MM.1S (cell line): ENCODE data around the gene CAMK1.

Source experiments
- DNase-seq: peaks from one replicate; pipeline ENCODE4 v3.0.0-alpha.2; 2015
- H2AFZ ChIP-seq: fragments of 300-600 bp; sonication (generic); 2 replicates; pipeline ENCODE4 v1.6.0; 2016; ENCODE audit warnings: antibody characterized with exemption, low read length
- H3F3A ChIP-seq: fragments of 300-600 bp; sonication (generic); 2 replicates; pipeline ENCODE4 v1.6.1; 2016; ENCODE audit warnings: mild to moderate bottlenecking, antibody characterized with exemption, low read length, moderate library complexity, mixed read lengths; ENCODE audit not compliant: insufficient read depth
- H3K27ac ChIP-seq: fragments of 300-600 bp; sonication (generic); 2 replicates; pipeline ENCODE4 v1.5.1; 2016; ENCODE audit warnings: mild to moderate bottlenecking, low read length
- H3K27me3 ChIP-seq: fragments of 300-600 bp; sonication (generic); replicated peaks from 2 replicates; pipeline ENCODE4 v1.6.0; 2016; ENCODE audit warnings: low read length; ENCODE audit not compliant: insufficient read depth
- H3K36me3 ChIP-seq: fragments of 300-600 bp; sonication (generic); replicated peaks from 2 replicates; pipeline ENCODE4 v1.6.1; 2016; ENCODE audit warnings: mild to moderate bottlenecking, low read length, mixed read lengths; ENCODE audit not compliant: insufficient read depth
- H3K4me1 ChIP-seq: fragments of 300-600 bp; sonication (generic); 2 replicates; pipeline ENCODE4 v1.6.1; 2016; ENCODE audit warnings: low read length, mixed read lengths
- H3K4me2 ChIP-seq: fragments of 300-600 bp; sonication (generic); 2 replicates; pipeline ENCODE4 v1.6.0; 2016; ENCODE audit warnings: low read depth, low read length
- H3K4me3 ChIP-seq: fragments of 300-600 bp; sonication (generic); 2 replicates; pipeline ENCODE4 v1.5.1; 2016; ENCODE audit warnings: low read length, mixed read lengths
- H3K79me2 ChIP-seq: fragments of 300-600 bp; sonication (generic); 2 replicates; pipeline ENCODE4 v1.6.1; 2016; ENCODE audit warnings: mixed run types, low read length, mixed read lengths
- H3K9ac ChIP-seq: fragments of 300-600 bp; sonication (generic); 2 replicates; pipeline ENCODE4 v1.6.1; 2016; ENCODE audit warnings: low read length, mixed read lengths
- H3K9me2 ChIP-seq: fragments of 300-600 bp; sonication (generic); replicated peaks from 2 replicates; pipeline ENCODE4 v1.6.1; 2016; ENCODE audit warnings: mild to moderate bottlenecking, low read length, mixed read lengths; ENCODE audit not compliant: insufficient read depth
- H3K9me3 ChIP-seq: fragments of 300-600 bp; sonication (generic); replicated peaks from 2 replicates; pipeline ENCODE4 v1.6.1; 2016; ENCODE audit warnings: mild to moderate bottlenecking, low read length, mixed read lengths; ENCODE audit not compliant: insufficient read depth
- H4K20me1 ChIP-seq: fragments of 300-600 bp; sonication (generic); 2 replicates; pipeline ENCODE4 v1.6.1; 2016; ENCODE audit warnings: mild to moderate bottlenecking, low read length, moderate library complexity, mixed read lengths; ENCODE audit not compliant: insufficient read depth
- EZH2 ChIP-seq: fragments of 300-600 bp; sonication (generic); optimal IDR thresholded peaks from 2 replicates; pipeline ENCODE3; 2017; ENCODE audit warnings: low read depth, mild to moderate bottlenecking, antibody characterized with exemption, low read length, mixed read lengths
- EZH2phosphoT487 ChIP-seq: fragments of 300-600 bp; sonication (generic); IDR thresholded peaks from 2 replicates; pipeline ENCODE4 v1.6.1; 2018; ENCODE audit warnings: antibody characterized with exemption, low read length
- TF ChIP-seq, protein P1 (sequence below): fragments of 300-600 bp; sonication (generic); IDR thresholded peaks from 2 replicates; pipeline ENCODE4 v1.5.1; 2016; ENCODE audit warnings: antibody characterized with exemption, low read length, mixed read lengths

Gene CAMK1

DNA sequence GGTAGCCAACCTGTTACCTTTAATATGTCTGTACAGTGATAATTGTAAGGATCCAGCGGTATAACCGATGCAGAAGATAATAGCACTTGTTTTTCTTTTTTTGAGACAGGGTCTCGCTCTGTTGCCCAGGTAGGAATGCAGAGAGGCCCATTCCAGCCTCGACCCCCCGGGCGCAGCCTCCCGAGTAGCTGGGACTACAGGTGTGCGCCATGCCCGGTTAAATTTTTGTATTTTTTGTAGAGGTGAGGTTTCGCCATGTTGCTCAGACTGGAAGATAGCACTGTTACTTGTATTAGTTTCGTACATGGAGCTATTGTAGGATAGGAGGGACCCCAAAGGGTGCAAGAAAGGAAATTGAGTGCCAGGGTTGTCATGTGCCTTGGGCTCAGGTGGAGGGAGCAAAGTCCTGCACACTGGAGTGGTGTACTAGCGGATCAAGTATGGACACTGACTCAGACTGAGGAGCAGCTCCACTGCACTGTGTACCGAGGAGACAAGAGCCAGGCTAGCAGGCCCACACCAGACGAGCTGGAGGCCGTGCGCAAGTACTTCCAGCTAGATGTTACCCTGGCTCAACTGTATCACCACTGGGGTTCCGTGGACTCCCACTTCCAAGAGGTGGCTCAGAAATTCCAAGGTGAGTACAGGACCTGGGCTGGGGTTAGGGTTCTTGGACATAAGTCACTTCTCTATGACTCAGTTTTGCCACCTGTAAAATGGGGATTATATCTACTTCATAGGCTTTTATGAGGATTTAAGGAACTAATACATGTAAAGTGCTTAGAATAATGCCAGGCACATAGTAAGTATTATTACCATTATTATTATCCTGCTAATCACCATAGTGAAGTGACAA is 19.0 kb downstream of the CAMK1 start:
- H3K4me3 ChIP-seq = peak overlapping the region; percentile 96
- H3K36me3 ChIP-seq = peaks cover 3% of the 10 kb centered on the region
- H3K4me2 ChIP-seq = peak overlapping the region; percentile 99

DNA sequence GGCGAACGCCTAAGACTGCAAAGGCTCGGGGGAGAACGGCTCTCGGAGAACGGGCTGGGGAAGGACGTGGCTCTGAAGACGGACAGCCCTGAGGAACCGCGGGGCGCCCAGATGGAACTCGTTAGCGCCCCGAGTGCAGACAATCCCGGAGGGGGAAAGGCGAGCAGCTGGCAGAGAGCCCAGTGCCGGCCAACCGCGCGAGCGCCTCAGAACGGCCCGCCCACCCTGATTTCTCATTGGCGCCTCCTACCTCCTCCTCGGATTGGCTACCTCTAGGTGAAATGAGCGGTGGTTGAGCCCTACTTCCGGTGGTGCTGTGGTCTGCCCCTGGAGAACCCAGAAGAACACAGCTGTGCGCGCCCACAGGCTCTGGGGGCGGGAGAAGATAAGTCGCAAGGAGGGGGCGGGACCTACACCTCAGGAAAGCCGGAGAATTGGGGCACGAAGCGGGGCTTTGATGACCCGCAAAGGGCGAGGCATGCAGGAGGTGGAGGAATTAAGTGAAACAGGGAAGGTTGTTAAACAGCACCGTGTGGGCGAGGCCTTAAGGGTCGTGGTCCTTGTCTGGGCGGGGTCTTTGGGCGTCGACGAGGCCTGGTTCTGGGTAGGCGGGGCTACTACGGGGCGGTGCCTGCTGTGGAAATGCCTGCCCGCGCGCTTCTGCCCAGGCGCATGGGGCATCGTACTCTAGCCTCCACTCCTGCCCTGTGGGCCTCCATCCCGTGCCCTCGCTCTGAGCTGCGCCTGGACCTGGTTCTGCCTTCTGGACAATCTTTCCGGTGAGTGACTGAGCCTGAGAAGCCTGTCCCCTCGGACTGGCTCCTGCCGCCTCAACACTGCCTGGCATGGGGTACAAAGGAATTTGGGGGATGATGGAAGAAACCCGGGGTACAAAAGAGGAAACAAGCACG is 19.8 kb downstream of the CAMK1 start, which contains the start of gene OGG1:
Gene OGG1, plus strand, starts transcription at position 308 of the 911 bp plus-strand sequence. Its CDS starts 335 bp downstream, at position 643.
- peak within 1 kb of the TSS; percentile 99 for H3K4me2 ChIP-seq
- peak within 1 kb of the TSS; percentile 96 for H3K4me3 ChIP-seq
- H3K9me3 ChIP-seq = no peaks in the 10 kb centered on the region
- peak within 1 kb of the TSS; percentile 99 for H2AFZ ChIP-seq
- H3K27ac ChIP-seq = peak within 1 kb of the TSS; percentile 83
- H3K9ac ChIP-seq = peak within 1 kb of the TSS; percentile 77
- no peaks in the 10 kb centered on the region for H4K20me1 ChIP-seq
- H3K4me1 ChIP-seq = peaks cover 6% of the 10 kb centered on the region
- H3K36me3 ChIP-seq = peaks cover 3% of the 10 kb centered on the region
- H3K9me2 ChIP-seq = no peaks in the 10 kb centered on the region
- no peaks in the 10 kb centered on the region for H3K27me3 ChIP-seq
- peak; percentile 99 for DNase-seq
- peaks cover 18% of the 10 kb centered on the region for H3F3A ChIP-seq
- H3K79me2 ChIP-seq = peaks cover 20% of the 10 kb centered on the region
- TF ChIP-seq EZH2 = no peak

More for the DNA sequence above, 19.0 kb downstream of the CAMK1 start:
- Histone ChIP-seq H3K4me1 (peaks cover 6% of the 10 kb centered on the region), H3K27ac (peak overlapping the region; percentile 83; the same call in 1 of the 2 replicates), H3K9me2 (no peaks in the 10 kb centered on the region), H2AFZ (peak overlapping the region; percentile 99), H3K27me3 (no peaks in the 10 kb centered on the region), H3K9ac (peak overlapping the region; percentile 77), H3K9me3 (no peaks in the 10 kb centered on the region), H3F3A (peaks cover 18% of the 10 kb centered on the region), H3K79me2 (peaks cover 20% of the 10 kb centered on the region), H4K20me1 (no peaks in the 10 kb centered on the region)
- TF ChIP-seq, protein P1, sequence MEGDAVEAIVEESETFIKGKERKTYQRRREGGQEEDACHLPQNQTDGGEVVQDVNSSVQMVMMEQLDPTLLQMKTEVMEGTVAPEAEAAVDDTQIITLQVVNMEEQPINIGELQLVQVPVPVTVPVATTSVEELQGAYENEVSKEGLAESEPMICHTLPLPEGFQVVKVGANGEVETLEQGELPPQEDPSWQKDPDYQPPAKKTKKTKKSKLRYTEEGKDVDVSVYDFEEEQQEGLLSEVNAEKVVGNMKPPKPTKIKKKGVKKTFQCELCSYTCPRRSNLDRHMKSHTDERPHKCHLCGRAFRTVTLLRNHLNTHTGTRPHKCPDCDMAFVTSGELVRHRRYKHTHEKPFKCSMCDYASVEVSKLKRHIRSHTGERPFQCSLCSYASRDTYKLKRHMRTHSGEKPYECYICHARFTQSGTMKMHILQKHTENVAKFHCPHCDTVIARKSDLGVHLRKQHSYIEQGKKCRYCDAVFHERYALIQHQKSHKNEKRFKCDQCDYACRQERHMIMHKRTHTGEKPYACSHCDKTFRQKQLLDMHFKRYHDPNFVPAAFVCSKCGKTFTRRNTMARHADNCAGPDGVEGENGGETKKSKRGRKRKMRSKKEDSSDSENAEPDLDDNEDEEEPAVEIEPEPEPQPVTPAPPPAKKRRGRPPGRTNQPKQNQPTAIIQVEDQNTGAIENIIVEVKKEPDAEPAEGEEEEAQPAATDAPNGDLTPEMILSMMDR = no peak
- TF ChIP-seq EZH2 (no peak), EZH2phosphoT487 (no peak)
- no peak for DNase-seq

DNA sequence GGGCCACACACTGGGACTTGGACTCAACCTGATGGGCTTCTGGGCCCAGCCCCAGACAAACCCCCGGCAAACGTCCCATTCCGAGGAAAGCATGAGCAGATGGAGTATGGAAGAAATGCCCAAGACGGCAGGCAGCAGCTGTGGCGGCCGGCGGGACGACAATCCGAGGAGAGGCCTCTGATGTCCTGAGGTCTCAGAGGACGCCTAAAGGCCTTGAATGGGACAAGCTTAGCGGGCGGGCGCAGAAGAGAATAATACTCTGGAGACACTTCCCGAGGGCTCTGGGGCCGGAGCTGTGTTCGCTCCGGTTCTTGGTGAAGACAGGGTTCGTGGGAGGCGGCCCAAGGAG is 20.5 kb downstream of the CAMK1 start:
- Histone ChIP-seq H3F3A (peaks cover 18% of the 10 kb centered on the region), H2AFZ (peak overlapping the region; percentile 79), H3K9me3 (no peaks in the 10 kb centered on the region), H3K27me3 (no peaks in the 10 kb centered on the region), H3K4me2 (peak overlapping the region; percentile 92), H3K79me2 (peaks cover 20% of the 10 kb centered on the region), H3K36me3 (peaks cover 3% of the 10 kb centered on the region), H3K4me1 (peaks cover 6% of the 10 kb centered on the region), H3K27ac (peak overlapping the region; percentile 83; the same call in 1 of the 2 replicates), H3K9me2 (no peaks in the 10 kb centered on the region), H4K20me1 (no peaks in the 10 kb centered on the region), H3K9ac (peak overlapping the region; percentile 65; the same call in 1 of the 2 replicates), H3K4me3 (peak overlapping the region; percentile 96)
- no peak for TF ChIP-seq EZH2phosphoT487
- TF ChIP-seq, protein P1 = no peak
- no peak for TF ChIP-seq EZH2
- DNase-seq = no peak
